Testis (tissue), 2 donors: ENCODE measurements around the gene KLF7.

Experiments used
- POLR2A ChIP-seq: fragments of 450-650 bp; IDR thresholded peaks from one replicate; pipeline ENCODE4 v1.6.1; 2017; ENCODE audit warnings: antibody characterized with exemption, mild to moderate bottlenecking, moderate library complexity
- TF ChIP-seq, protein P1 (sequence below), 3 experiments: fragments of 450-650 bp in 2 of 3; fragments of 200-600 bp in 1 of 3; sonication (generic) in 1 of 3; IDR thresholded peaks; one replicate each; pipeline ENCODE4 v1.5.1; 2016 to 2019; ENCODE audit warnings: antibody characterized with exemption in 3 of 3, mild to moderate bottlenecking in 2 of 3, moderate library complexity in 1 of 3

DNA sequence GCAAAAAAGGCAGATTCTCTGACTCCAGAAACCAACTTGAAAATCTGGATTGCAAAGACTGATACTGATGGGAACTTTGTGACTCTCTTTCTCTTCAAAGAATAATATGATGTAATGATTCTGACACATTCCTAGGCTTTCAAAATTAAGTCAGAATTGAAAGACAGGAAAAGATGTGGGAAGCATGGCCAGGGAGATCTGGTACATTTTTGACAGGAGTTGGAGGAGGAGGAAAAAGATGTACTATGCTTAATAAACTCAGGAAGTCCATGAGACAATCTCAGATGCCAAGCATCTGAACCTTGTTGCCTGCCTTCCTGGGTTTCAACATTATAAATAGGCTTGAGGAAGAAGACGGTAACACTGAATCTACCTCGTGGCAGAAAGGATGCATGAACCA lies 34.2 kb downstream of the KLF7 start:
- TF ChIP-seq POLR2A, result no peak
- TF ChIP-seq, protein P1, sequence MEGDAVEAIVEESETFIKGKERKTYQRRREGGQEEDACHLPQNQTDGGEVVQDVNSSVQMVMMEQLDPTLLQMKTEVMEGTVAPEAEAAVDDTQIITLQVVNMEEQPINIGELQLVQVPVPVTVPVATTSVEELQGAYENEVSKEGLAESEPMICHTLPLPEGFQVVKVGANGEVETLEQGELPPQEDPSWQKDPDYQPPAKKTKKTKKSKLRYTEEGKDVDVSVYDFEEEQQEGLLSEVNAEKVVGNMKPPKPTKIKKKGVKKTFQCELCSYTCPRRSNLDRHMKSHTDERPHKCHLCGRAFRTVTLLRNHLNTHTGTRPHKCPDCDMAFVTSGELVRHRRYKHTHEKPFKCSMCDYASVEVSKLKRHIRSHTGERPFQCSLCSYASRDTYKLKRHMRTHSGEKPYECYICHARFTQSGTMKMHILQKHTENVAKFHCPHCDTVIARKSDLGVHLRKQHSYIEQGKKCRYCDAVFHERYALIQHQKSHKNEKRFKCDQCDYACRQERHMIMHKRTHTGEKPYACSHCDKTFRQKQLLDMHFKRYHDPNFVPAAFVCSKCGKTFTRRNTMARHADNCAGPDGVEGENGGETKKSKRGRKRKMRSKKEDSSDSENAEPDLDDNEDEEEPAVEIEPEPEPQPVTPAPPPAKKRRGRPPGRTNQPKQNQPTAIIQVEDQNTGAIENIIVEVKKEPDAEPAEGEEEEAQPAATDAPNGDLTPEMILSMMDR (IDR thresholded peaks at IDR 0.05), result no peak
